Measurements from ENCODE around the gene TRIM38. TPM values are rescaled to one million over a fixed set of nuclear protein-coding genes. Genes with fewer than 3 reads are reported as not detected.

TRIM38 gene
- total and polyA plus RNA-seq, 2 of the 13 experiments (the other 11 are each of a cell fraction or from before 2014, with no cell fraction given): 2.5 to 3.1 TPM

- TF ChIP-seq, protein P1, sequence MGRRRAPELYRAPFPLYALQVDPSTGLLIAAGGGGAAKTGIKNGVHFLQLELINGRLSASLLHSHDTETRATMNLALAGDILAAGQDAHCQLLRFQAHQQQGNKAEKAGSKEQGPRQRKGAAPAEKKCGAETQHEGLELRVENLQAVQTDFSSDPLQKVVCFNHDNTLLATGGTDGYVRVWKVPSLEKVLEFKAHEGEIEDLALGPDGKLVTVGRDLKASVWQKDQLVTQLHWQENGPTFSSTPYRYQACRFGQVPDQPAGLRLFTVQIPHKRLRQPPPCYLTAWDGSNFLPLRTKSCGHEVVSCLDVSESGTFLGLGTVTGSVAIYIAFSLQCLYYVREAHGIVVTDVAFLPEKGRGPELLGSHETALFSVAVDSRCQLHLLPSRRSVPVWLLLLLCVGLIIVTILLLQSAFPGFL (CRISPR knock-in tag; IDR thresholded peaks at IDR 0.05): 0 out of 2 replicates have a peak, but pooled peaks have one; percentile 34
- TF ChIP-seq, protein P2, sequence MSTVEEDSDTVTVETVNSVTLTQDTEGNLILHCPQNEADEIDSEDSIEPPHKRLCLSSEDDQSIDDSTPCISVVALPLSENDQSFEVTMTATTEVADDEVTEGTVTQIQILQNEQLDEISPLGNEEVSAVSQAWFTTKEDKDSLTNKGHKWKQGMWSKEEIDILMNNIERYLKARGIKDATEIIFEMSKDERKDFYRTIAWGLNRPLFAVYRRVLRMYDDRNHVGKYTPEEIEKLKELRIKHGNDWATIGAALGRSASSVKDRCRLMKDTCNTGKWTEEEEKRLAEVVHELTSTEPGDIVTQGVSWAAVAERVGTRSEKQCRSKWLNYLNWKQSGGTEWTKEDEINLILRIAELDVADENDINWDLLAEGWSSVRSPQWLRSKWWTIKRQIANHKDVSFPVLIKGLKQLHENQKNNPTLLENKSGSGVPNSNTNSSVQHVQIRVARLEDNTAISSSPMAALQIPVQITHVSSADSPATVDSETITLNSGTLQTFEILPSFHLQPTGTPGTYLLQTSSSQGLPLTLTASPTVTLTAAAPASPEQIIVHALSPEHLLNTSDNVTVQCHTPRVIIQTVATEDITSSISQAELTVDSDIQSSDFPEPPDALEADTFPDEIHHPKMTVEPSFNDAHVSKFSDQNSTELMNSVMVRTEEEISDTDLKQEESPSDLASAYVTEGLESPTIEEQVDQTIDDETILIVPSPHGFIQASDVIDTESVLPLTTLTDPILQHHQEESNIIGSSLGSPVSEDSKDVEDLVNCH (CRISPR knock-in tag; IDR thresholded peaks at IDR 0.05): 0 out of 2 replicates have a peak, but pooled peaks have one; percentile 21
- TF ChIP-seq EEA1 (CRISPR knock-in tag; IDR thresholded peaks at IDR 0.05; ENCODE audit: borderline replicate concordance) (no peak), ZNF501 (CRISPR knock-in tag; IDR thresholded peaks at IDR 0.05) (peak; percentile 84), ZNF235 (CRISPR knock-in tag; IDR thresholded peaks at IDR 0.05; ENCODE audit: borderline replicate concordance) (peak; percentile 50), CREM (IDR thresholded peaks at IDR 0.05) (peak; percentile 26; the same call in 1 of the 2 replicates), CREM (CRISPR knock-in tag; IDR thresholded peaks at IDR 0.05) (no peak), NCOR1 (IDR thresholded peaks at IDR 0.05; ENCODE audit: borderline replicate concordance, low read length) (peak; percentile 25; the same call in 1 of the 2 replicates), NR2F6 (IDR thresholded peaks at IDR 0.05) (peak; percentile 19), NR2F6 (CRISPR knock-in tag; IDR thresholded peaks at IDR 0.05) (peak; percentile 36; the same call in 1 of the 2 replicates), SIN3B (IDR thresholded peaks at IDR 0.05; ENCODE audit: low read length) (no peak), GABPA (IDR thresholded peaks at IDR 0.05; ENCODE audit: low read depth, low read length) (no peak), GABPA (CRISPR knock-in tag; IDR thresholded peaks at IDR 0.05; ENCODE audit: low read depth) (peak; percentile 45), ZNF703 (CRISPR knock-in tag; IDR thresholded peaks at IDR 0.05; ENCODE audit: borderline replicate concordance) (no peak; the same call in 1 of the 2 replicates), TRAFD1 (CRISPR knock-in tag; IDR thresholded peaks at IDR 0.05; ENCODE audit: borderline replicate concordance) (no peak), PPARG (CRISPR knock-in tag; conservative IDR thresholded peaks at IDR 0.05) (peak; percentile 67; the same call in 1 of the 2 replicates), HOXA3 (CRISPR knock-in tag; IDR thresholded peaks at IDR 0.05) (peak; percentile 90), JUNB (CRISPR knock-in tag; IDR thresholded peaks at IDR 0.05; ENCODE audit: borderline replicate concordance) (no peak), ADNP (CRISPR knock-in tag; IDR thresholded peaks at IDR 0.05) (peak; percentile 39; the same call in 1 of the 2 replicates), THYN1 (CRISPR knock-in tag; IDR thresholded peaks at IDR 0.05; ENCODE audit: borderline replicate concordance, low read depth) (no peak), ZNF256 (CRISPR knock-in tag; conservative IDR thresholded peaks at IDR 0.05) (no peak; the same call in 1 of the 2 replicates), DRAP1 (CRISPR knock-in tag; IDR thresholded peaks at IDR 0.05) (peak; percentile 37; the same call in 1 of the 2 replicates), ZNF382 (CRISPR knock-in tag; IDR thresholded peaks at IDR 0.05; ENCODE audit: borderline replicate concordance) (no peak)
- TF ChIP-seq, protein P3, sequence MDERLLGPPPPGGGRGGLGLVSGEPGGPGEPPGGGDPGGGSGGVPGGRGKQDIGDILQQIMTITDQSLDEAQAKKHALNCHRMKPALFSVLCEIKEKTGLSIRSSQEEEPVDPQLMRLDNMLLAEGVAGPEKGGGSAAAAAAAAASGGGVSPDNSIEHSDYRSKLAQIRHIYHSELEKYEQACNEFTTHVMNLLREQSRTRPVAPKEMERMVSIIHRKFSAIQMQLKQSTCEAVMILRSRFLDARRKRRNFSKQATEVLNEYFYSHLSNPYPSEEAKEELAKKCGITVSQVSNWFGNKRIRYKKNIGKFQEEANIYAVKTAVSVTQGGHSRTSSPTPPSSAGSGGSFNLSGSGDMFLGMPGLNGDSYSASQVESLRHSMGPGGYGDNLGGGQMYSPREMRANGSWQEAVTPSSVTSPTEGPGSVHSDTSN (CRISPR knock-in tag; IDR thresholded peaks at IDR 0.05): no peak
Measured at GRCh38 chr6:25992413-25993340, 30.1 kb downstream of the TRIM38 start (continued).
